Right hindlimb (tissue), 1 donor: ENCODE results near the gene ARHGAP28.
"Not testable (repeated sequence)": the region's sequence is repeated elsewhere in the genome, so short reads cannot be mapped to it uniquely, and the experiment has no call there.

Source experiments
- DNase-seq: peaks from one replicate; pipeline ENCODE4 v3.0.0-alpha.2; 2018

The ARHGAP28 gene

DNA sequence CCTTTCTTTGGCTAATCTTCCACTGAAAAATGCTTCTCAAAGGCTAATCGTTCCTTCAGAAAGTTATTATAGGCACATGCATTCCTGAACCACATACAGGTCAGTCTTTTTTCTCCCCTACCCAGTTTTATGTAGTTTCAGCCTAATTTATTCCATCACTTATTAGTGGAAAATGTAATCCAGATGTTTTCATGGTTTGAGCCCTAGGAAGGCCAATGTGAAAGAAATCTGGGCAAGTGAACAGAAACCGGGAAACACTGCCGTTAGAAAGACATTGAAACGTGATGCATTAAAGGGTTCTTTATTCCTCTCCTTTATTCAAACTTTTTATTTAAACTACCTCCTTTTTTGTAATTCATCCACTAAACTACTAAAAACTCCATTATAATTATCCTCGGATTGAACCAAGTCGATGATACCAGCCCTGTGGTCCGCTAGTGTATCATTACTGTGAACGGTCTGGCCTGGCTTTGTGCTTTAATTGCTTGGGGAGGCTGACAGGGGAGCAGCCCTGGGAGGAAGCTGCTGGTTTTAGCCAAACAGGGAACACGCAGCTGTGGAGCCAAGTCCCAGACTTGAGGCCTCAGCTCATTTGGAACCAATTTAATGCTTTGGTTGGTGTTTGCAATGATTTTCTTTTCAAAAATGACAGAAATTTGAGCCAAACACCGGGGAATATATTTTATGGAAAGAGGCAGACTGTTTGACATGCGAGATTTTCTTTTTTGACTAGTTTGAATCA lies 149.2 kb downstream of the ARHGAP28 start:
- peak; percentile 88 for DNase-seq

DNA sequence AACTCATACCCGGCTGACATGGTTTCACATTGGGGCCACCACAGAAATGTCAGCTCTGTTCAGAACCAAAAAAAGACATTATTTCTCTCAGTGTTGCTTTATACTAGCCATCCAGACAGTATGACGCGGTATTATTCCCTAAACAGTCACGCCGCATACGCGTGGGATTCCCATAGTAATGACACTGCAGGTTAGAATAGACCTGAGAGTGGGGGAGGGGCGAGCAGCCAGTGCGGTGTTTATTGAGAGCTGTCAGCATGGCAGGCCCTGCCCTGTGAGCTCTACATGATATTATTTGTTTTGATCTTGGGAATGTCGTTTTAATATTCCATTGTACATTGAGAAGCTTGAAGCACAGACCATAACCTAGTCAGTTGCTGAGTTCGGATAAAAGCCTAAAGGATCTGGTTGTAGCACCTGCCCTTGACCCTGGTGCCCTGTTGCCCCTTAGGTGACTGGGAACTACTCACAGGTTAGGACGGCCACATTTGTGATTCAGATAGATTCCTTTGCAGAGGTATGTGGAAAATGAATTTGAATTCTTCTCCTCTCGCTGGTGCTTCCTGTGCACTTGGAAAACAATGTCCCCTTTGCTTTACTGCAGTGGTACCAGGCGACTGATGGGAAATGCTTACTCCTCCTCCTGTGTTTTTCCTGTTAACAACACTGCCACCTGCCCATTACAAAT lies 150.1 kb downstream of the ARHGAP28 start:
- peak; percentile 39 for DNase-seq

DNA sequence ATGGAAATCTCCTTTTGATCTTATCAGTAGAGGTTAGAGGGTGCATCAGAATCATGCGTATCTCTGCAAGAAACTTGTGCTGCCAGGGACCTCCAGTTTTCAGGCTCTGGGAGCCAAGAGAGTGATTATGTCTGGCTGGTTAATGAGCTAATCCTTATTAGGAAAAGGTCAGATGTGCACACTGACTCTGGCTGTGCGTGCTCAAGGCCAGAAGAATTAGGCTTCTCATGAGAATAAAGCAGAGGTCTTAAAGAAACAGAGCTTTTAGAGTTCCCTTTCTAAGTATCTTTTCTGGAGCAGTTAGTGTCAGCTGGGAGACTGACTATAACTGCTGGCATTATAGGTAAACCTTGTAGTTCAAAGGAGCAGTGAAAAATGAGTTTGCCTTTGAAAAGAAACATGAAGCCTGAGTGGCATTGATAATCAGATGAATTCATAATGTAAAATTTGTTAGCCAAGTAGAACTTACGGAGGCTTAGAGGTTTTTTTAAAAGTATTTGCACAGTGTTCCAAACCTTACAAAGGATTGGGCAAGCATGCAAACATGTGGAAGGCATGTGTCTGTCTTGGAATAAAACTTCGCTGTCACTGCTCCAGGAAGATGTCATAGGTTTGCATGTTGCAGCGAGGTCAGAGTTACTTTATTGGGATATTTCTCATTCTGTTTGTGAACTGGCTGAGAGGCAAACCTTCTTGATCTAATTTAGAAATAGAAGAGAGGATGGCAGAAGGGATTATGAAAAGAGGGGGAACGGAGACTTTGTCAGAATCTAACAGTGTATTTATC lies 151.7 kb downstream of the ARHGAP28 start:
- DNase-seq, result peak; percentile 75

DNA sequence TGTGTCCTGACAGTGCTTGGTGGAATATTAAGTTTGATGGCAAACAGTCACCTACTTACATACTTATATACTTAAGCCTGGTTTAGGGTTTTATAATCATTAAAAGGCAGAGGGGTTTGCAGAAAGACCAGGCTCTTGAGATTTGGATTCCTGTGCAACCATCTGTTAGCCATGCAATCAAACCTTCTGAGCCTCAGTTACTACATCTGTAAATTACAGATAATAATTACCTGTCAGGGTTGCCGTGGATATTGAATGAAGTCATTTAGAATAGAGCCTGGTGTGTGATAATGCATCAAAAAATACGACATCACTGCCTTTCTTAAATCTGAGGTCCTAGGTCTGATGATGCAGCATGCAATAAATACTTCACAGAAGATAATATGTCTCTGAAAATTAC lies 152.9 kb downstream of the ARHGAP28 start:
- DNase-seq, result no peak

DNA sequence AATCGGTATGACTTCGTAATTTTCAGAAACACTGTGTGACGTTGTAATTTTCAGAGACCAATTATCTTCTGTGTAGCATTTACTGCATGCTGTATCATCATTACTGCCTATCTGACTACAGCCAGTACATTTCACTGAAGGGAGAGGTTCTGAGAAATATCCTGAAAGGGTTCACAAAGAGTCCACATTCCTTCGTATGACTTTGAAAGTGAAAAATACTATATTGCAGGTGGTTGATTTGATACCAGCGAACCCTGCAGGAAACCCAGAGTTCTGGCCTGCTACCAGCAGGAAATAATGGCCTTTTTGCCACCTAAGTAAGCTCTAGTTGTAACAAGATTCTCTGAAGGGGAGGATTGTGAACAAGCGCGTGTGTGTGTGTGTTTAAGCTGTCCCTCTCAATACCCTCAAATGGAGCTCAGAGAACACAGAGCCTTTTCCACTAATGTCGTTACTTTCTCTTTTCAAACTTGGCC lies 155.5 kb downstream of the ARHGAP28 start:
- peak; percentile 42 for DNase-seq

DNA sequence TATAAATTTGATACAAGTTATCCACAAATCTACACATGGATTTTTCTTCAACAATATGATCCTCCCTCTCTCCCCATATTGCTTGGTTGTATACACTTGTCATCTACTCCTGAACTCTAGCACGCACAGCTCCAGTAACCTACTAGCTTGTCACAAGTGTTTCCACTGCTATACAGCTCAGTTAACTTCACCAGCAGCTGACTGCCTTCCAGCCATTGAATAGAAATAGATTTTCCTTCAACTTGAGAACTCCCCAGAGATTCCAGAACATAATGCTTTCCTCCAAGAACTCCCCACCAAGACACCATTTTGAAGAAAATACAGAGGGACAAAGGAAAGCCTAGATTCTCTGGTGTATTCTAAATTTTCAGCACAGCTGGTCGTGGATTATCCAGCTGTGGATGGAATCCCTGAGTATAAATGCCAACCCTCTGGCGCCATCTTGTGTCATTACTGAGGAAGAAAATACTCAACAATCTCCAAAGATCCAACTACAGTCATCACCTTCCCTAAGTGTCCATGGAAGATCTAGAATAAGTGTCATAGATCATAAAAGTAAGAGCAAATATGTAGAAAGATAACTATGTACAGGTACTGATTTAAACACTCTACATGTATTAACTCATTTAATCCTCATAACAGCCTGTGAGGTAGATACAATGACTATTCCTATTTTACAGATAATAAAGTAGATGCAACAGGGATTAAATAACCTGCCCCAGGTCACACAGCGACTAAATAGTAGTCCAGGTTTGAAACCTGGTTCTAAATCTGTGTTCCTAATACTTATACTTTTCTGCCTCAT lies 156.7 kb downstream of the ARHGAP28 start:
- DNase-seq, result peak; percentile 80

DNA sequence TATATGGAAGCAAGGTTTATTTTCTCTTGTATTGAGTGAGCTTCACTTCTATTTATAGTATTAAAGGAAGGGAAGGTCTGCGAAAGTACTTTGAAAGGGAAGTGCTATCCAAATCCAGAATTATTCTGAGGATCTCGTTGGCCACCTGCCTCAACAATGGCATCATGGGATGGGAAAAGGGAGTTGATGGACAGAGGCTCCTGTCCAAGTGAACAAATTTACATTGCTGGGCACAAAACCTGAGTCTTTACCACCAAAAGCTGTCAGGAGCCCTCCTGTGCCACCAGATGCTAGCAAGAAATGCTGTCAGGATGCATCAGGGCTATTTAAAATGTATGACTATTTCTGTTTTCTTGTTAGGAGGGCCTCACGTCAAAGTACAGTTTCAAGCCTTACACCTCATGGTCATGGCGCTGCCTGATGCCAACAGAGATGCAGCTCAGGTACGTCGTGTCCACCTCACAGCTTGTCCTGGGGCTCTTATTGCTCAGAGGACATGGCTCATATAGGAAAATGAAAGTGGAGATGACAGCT lies 157.3 kb downstream of the ARHGAP28 start:
- DNase-seq, result peak; percentile 35

DNA sequence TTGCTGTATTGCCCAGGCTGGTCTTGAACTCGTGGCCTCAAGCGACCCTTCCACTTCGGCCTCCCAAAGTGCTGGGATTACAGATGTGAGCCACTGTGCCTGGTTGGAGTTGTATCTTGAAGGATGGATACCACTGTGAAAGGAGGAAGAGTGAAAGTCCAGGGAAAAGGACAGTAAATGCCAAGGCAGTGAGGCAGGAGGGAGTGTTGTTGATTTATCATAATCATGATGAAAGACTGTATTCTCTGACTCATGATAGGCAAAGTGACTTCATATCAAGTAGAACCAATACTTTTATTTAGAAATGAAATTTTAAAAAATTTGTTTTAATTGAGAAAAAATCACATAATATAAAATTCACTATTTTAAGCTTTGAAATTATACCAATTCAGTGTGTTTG lies 162.3 kb downstream of the ARHGAP28 start:
- DNase-seq, result no peak

DNA sequence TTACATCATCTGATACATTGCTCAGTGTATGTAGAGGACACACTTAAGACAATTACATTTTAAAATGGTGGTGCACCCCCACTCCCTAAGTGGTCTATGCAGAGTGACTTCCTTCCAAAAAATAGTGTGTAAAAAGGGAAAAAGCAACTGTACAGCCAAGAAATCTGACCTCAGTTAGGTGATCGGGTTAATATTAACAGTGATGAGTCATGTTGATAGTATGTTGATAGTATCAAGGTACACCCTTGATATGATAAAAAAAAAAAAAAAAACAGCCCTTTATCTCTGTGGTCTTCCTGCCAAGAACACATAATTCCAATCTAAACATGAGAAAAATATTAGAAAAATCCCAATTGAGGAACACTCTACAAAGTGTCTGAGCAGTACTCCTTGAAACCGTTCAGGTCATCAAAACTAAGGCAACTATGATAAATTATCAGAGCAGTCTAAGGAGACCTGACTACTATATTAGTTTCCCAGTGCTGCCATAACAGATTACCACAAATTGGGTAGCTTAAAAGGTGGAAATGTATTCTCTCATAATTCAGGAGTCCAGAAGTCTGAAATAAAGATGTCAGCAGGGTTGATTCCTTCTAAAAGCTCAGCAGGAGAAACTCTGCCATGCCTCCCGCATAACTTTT lies 171.9 kb downstream of the ARHGAP28 start:
- DNase-seq, result no peak

DNA sequence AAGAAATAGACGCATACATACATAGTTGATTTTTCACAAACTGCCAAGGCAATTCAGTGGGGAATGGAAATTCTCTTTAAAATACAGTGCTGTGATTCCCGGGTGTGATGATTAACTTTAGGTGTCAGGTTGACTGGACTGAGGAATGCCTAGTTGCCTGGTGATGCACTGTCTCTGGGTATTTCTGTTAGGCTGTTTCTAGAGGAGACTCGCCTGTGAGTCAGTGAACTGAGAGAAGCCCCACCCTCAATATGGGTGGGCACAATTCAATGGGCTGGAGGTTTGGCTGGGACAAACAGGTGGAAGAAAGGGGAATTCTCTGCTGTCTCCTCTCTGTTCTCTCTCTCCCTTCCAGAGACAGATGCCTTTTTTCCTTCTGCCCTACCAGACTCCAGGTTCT lies 187.6 kb downstream of the ARHGAP28 start:
- no peak for DNase-seq

DNA sequence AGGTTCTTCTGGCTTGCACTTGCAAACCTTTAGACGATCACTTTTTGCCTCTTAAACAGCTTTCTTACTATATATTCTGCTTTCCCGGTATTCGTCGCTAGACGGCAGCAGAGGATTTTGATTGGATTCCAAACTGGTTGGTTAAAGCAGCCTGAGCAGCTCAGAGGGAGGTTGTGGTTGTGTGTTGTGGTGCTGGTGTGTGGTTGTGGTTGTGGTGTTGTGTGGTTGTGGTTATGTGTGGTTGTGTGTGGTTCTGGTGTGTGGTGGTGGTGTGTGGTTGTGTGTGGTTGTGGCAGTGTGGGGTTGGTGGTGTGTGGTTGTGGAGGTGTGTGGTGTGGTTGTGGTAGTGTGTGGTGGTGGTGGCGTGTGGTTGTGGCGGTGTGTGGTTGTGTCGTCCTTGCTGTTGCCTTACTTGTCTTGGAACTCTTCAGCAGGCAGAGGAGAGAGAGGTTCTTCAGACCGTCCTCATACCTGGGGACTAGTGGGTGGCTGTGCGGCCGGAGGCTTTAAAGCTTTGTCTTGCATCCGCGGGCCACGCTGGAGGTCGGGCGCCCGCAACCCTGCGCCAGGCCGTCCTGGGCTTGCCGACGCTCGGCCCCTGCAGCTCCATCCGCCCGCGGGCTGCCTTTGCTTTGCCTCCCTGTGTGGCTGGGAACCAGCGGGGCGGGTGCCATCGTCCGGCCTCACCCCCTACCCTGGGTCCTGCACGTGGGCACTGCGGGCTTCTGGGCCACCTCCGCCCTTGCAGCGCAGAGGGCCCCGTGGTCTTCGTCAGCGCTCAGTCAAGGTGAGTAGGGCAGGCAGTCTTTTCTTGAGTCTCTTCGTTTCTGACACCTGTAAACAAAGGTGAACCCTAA lies 190.8 kb downstream of the ARHGAP28 start:
- DNase-seq, result peak; percentile 70

DNA sequence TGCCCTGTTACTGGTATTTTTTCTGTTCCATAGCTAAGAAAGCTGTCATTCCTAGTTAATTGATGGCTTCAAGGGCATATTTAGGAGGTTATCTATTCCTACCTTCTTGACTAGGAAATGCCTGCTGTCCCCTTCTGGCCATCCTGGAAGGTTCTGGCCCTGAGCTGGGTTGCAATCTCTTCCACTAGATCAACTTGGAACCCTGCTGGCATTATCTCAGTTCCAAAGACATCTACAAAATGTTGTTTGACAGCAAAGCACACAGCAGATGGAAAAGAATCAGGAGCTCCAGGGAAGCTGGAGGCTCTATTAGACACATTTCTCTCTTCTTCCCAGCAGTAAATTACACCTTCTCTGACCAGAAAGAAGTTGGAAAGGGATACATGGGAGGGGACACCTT lies 192.1 kb downstream of the ARHGAP28 start:
- no peak for DNase-seq

DNA sequence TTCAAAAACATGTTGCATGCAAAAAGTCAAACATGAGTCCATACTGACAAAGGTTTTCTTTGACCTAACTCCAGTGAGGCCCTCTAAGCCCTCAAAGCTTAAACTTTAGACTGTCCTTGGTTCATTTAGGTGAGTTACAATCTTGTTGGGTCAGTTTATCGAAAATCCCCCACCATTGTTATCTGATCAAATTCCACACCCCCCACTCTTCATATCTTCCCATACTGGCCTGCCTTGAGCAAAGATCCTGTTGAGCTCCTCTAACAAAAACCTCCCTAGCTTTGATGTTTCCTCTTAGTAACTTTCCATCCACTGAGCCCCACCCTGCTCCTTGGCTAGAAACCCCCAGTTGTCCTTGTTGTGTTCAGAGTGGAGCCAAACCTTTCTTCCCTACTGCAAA lies 193.7 kb downstream of the ARHGAP28 start:
- DNase-seq, result no peak

DNA sequence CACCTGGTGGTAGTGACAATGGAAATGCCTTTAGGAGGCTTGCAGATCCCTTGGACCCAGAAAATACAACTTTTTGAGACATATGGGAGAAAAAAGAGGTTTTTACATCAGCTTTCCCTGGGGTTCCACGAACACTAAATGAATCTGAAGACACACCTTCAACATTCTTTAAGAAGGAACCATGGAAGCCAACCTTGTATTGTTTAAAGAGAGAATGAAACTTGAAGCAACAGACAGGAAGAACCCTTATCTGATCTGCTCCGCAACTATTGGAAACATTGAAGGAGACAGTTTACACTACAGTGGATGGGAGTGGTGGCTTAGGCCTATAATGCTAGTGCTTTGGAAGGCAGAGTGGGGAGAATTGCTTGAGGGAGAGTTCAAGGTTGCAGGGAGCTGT lies 197.6 kb downstream of the ARHGAP28 start:
- no peak for DNase-seq

DNA sequence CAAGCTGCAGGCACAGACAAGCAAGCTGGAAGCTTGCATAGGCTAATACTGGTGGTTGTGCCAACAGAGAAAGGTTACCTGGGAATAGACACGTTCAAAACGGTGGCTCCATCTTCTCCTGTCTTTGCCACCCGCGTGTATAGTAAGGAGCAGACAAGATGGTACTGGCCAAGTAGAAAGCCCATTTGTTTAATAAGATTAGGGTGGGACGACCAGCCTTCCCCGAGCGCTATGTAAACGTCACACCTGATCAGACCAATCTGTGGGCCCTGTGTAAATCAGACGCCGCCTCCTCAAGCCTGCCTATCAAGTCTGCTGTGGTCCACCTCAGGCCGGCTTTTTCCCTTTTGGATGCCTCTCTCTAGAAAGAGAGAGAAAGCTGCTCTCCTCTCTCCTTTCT lies 198.8 kb downstream of the ARHGAP28 start:
- DNase-seq, result no peak

DNA sequence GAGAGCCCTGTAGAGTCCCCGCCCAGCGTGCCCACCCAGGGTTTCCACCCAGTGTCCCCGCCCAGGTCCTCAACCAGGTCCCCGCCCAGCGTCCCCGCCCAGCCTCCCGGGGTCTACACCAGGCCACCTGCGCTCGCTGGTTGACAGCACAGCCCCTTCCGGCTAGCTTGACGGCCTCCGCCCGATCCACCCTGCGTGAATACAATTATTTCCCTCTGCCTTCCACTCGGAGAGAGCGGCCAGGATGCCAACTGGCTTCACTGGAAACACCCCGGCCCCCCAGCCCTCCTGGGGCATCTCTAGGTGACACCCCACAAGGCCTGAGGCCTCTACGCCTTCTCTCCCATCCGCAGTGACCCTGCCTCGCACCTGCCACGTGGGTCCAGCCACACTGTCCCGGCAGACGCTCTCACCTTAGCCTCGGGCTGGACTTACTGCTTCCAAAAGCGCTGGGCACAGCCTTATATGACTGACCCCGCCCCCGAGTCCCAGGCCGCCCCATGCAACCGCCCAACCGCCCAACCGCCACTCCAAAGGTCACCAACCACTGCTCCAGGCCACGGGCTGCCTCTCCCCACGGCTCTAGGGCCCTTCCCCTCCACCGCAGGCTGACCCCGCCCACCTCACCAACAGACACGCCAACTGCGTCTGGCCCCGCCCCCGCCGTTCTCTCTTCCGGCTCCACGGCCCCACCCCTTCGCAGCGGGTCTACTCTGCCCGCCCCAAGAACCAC lies 200.0 kb downstream of the ARHGAP28 start:
- DNase-seq, result no peak

DNA sequence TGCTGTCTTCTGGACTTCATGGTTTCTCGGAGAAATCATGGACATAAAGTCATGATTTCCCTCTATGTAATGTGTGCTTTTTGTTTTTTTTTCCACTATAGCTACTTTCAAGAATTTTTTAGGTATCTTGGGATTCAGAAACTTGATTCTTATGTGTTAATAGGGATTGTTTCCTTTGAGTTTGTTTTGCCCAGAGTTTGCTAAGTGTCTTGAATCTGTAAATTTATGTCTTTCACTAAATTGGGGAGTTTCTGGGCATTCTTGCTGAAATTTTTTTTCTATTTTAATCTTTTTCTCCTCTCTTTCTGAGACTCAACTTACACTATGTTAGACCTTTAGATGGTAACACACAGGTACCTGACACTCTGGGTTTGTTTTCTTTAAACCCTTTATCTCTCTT lies 205.3 kb downstream of the ARHGAP28 start:
- no peak for DNase-seq

DNA sequence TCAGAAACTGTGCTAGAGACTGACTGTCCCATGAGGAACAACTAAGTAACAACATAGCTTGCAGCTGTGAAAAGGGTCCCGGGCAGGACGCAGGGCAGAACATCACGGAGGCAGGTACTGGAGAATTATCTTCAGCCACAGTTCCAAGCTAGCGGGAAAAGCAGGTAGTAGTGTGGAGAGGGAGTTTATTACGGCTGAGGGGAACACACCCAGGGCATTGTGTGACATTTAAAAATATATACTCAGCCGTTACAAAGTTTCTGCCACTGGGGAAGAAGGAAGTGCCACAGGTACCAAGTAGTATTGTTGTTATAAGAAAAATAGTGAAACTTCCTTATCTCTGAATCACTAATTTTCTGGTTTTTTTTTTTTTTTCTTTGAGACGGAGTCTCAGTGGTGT lies 208.5 kb downstream of the ARHGAP28 start:
- no peak for DNase-seq

DNA sequence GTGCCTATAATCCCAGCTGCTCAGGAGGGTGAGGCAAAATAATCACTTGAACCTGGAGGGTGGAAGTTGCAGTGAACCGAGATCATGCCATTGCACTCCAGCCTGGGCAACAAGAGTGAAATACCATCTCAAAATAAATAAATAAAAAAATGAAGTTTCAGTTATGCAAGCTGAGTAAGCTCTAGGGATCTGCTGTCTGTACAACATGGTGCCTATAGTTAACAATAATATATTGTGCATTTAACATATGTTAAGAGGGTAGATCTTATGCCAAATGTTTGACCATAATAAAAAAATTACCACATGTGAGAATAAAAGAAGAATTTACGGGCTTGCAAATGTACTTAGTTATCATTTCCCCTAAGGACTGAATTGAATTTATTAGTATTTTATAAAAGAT lies 208.9 kb downstream of the ARHGAP28 start:
- not testable (repeated sequence) for DNase-seq

DNA sequence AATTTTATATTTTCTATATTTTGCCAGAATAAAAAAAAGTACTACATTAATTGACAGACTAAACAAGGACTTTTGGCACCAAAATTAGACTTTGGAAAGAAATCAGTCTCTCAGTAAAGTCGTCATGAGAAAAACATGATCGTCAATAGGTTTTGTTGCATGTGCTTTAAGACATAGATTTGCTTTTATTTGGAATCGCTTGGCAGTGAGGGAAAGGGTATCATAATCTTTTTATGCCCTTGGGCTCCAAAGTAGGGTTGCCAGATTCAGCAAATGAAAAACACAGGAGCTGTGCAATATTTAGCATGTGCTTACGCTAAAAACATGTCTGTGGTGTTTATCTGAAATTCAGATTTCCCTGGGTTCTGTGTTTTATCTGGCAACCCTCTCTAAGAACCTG lies 210.5 kb downstream of the ARHGAP28 start:
- no peak for DNase-seq
